NT2/D1 (cell line): Measurements from ENCODE around the gene DLL4.

ENCODE experiments used
- SUZ12 ChIP-seq: IDR thresholded peaks from 2 replicates; pipeline ENCODE4 v1.6.1; 2011; ENCODE audit not compliant: insufficient read length, insufficient read depth; ENCODE audit errors: extremely low read depth
- ZNF274 ChIP-seq: IDR thresholded peaks from 2 replicates; pipeline ENCODE4 v1.6.1; 2011; ENCODE audit warnings: mild to moderate bottlenecking, low read depth, low read length

DNA sequence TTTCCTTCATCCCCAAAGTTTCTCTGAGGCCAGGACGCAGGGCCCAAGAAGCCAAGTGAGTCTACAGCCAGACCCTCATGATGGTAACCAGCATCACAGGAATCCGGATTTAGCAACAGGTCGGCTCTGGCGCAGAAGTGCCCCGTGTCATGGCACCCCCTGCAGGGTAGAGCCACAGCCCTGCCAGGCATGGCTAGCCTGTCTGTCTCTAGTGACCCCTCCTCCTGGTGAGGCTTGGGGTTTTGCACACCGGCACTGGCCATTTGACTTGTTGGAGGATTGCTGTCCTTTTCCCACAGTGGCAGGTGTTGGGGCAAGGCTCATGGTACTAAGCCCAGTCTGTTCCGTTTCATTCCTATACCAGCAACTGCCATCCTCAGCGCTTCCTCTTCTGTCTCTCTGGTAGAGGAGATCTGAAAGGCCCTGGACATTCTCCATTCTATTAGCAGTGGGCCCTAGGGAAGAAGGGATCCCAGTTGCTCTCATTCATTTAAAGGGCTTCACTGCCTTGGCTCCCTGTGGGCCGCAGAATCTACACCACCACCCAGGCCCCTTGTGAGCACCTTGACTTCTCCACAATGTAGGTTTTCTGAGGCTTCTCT is 14.7 kb downstream of the DLL4 start:
- TF ChIP-seq SUZ12 (no peak), ZNF274 (no peak)
